Esophagus muscularis mucosa (tissue), 4 donors: ENCODE data around the gene BTLA.

Source experiments
- CTCF ChIP-seq, 3 experiments: fragments of 200-600 bp in 2 of 3; fragments of 450-650 bp in 1 of 3; sonication (generic) in 2 of 3; IDR thresholded peaks; one replicate each; pipeline ENCODE4 v1.5.1; 2017 to 2019; ENCODE audit warnings: antibody characterized with exemption in 3 of 3, mild to moderate bottlenecking in 2 of 3, moderate library complexity in 1 of 3
- EP300 ChIP-seq: sonication (generic); formaldehyde crosslinking; IDR thresholded peaks from one replicate; pipeline ENCODE4 v1.6.1; 2017; ENCODE audit warnings: antibody characterized with exemption
- POLR2AphosphoS5 ChIP-seq, 2 donors: sonication (generic); formaldehyde crosslinking; IDR thresholded peaks; one replicate each; pipeline ENCODE4 v1.6.1; 2017; ENCODE audit warnings: antibody characterized with exemption in 2 of 2

GRCh38 chr3:112489674-112490479 lies 9.4 kb downstream of the BTLA start:
- TF ChIP-seq CTCF (IDR thresholded peaks at IDR 0.05) (no peak), POLR2AphosphoS5 (IDR thresholded peaks at IDR 0.05) (no peak), EP300 (no peak)
